GM19324 (cell line): Measurements from ENCODE around the gene KRTAP10-9.
"Not testable (repeated sequence)": the region's sequence is repeated elsewhere in the genome, so short reads cannot be mapped to it uniquely, and the experiment has no call there.

Source experiments
- ATAC-seq: cut with Tn5 transposase; IDR thresholded peaks from one replicate; pipeline ENCODE4 v1.9.1; 2021; ENCODE audit warnings: mild to moderate bottlenecking, moderate library complexity; ENCODE audit not compliant: unreplicated experiment, low FRiP score

Gene KRTAP10-9

GRCh38 chr21:44613386-44614155 lies 13.3 kb upstream of the KRTAP10-9 start:
- no peak for ATAC-seq

GRCh38 chr21:44614161-44614631 lies 12.7 kb upstream of the KRTAP10-9 start:
- no peak for ATAC-seq

GRCh38 chr21:44614961-44615391 lies 11.9 kb upstream of the KRTAP10-9 start:
- no peak for ATAC-seq

GRCh38 chr21:44615466-44615865 lies 11.4 kb upstream of the KRTAP10-9 start:
- ATAC-seq = no peak

GRCh38 chr21:44615911-44616590 lies 10.8 kb upstream of the KRTAP10-9 start:
- ATAC-seq = no peak

GRCh38 chr21:44616591-44616926 lies 10.3 kb upstream of the KRTAP10-9 start:
- no peak for ATAC-seq

- no peak for ATAC-seq
Measured at GRCh38 chr21:44617071-44617501, 9.8 kb upstream of the KRTAP10-9 start.

GRCh38 chr21:44618504-44618903 lies 8.4 kb upstream of the KRTAP10-9 start:
- ATAC-seq = no peak

GRCh38 chr21:44618909-44619308 lies 8.0 kb upstream of the KRTAP10-9 start:
- ATAC-seq = no peak

GRCh38 chr21:44619886-44620285 lies 7.0 kb upstream of the KRTAP10-9 start:
- ATAC-seq = no peak

GRCh38 chr21:44623575-44623974 lies 3.3 kb upstream of the KRTAP10-9 start:
- ATAC-seq = no peak

- ATAC-seq = no peak
Measured at GRCh38 chr21:44625756-44626155, 1.1 kb upstream of the KRTAP10-9 start.

GRCh38 chr21:44626262-44626661 lies 631 bp upstream of the KRTAP10-9 start:
- no peak for ATAC-seq

GRCh38 chr21:44627181-44627822 lies 409 bp downstream of the KRTAP10-9 start:
- not testable (repeated sequence) for ATAC-seq

GRCh38 chr21:44627831-44628233 lies 939 bp downstream of the KRTAP10-9 start:
- ATAC-seq = not testable (repeated sequence)

- ATAC-seq = no peak
Measured at GRCh38 chr21:44628707-44629391, 2.0 kb downstream of the KRTAP10-9 start.

- ATAC-seq = no peak
Measured at GRCh38 chr21:44630440-44630839, 3.5 kb downstream of the KRTAP10-9 start.

GRCh38 chr21:44632067-44632466 lies 5.2 kb downstream of the KRTAP10-9 start:
- no peak for ATAC-seq

- ATAC-seq = no peak
Measured at GRCh38 chr21:44636209-44637017, 9.5 kb downstream of the KRTAP10-9 start.
